GM12891 (cell line): ENCODE data around the gene CDKN2D. TPM values are rescaled to one million over a fixed set of nuclear protein-coding genes. Genes with fewer than 3 reads are reported as not detected.

ENCODE experiments used
- DNase-seq: peaks from one replicate; pipeline ENCODE4 v3.0.0; 2011; ENCODE audit warnings: low spot score; ENCODE audit not compliant: insufficient read length
- FAIRE-seq: peaks from 2 replicates; lab custom pipeline; 2011; peaks lifted over from hg19 to GRCh38; lab: Jason Lieb, UNC
- PAX5 ChIP-seq: IDR thresholded peaks from 2 replicates; pipeline ENCODE4 v1.6.1; 2011; ENCODE audit warnings: low read length, moderate library complexity, mild to moderate bottlenecking; ENCODE audit not compliant: insufficient read depth, severe bottlenecking
- POLR2A ChIP-seq: IDR thresholded peaks from 2 replicates; pipeline ENCODE4 v1.6.1; 2011; ENCODE audit warnings: low read depth, low read length, control low read depth
- POLR2AphosphoS5 ChIP-seq: IDR thresholded peaks from 2 replicates; pipeline ENCODE4 v1.6.1; 2011; ENCODE audit warnings: low read depth, low read length, control low read depth
- POU2F2 ChIP-seq: IDR thresholded peaks from 2 replicates; pipeline ENCODE4 v1.6.1; 2011; ENCODE audit warnings: low read depth, mild to moderate bottlenecking, control low read depth, low read length, moderate library complexity
- SPI1 ChIP-seq: IDR thresholded peaks from 2 replicates; pipeline ENCODE4 v1.6.1; 2011; ENCODE audit warnings: low read depth, low read length, control low read depth
- TAF1 ChIP-seq: IDR thresholded peaks from 2 replicates; pipeline ENCODE4 v1.6.1; 2011; ENCODE audit warnings: low read depth, low read length, control low read depth
- polyA plus RNA-seq: library from polyadenylated mRNA; unstranded; fragments of >200 nt; gene quantifications from one replicate; pipeline ENCODE4 v1.2.1, GENCODE V29; 2012; ENCODE audit warnings: low read depth, missing spikeins, inconsistent platforms; ENCODE audit not compliant: missing spikeins

Gene CDKN2D
- polyA plus RNA-seq: 7.3 TPM

DNA sequence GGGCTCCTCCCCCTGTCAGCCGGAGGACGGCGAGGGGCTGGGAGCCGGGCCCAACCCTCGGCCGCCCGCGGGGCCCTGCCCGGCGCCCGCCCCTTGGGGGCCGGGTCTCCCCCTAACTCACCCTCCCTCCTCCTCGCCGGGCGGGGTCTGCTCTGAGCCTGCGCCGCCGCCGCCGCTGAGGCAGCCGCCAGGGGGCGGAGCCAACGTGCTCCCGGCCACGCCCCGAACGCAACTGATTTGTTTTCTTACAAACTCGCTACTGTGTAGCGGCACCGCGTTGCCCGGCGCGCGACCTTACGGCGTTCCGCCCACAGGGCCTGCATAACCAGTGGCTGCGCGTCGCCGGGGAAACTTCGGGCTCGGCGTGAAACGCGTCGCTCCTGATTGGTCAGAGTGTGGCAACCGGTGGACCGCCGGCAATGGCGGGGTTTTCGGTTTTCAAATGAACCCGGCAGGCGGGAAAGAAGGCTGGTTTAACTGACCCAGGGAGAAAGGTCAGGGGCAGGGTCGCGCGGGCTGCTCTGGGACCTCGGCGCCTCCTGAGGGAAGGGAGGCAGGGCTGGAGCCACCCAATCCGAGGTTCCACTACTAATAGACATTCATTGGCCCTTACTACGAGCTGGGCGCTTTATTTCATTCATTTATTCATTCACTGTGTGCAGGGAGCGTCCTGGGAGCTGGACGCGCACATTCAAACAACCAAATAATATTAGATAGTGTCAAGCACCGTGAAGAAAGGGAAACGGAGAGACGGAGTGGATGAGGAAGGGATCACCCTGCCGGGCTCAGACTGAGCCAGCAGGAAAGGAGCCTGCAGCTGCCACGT is at the start of gene CDKN2D:
CDKN2D (minus strand) TSS at position 154 of the 826 bp plus-strand sequence. CDS start 326 bp downstream, outside the sequence.
- FAIRE-seq (peak; percentile 99), DNase-seq (peak; percentile 90)
- no peak for TF ChIP-seq POLR2AphosphoS5
- no peak for TF ChIP-seq TAF1
- no peak for TF ChIP-seq SPI1
- no peak for TF ChIP-seq PAX5
- 0 out of 2 replicates have a peak, but pooled peaks have one; percentile 67 for TF ChIP-seq POU2F2
- TF ChIP-seq POLR2A: no peak

DNA sequence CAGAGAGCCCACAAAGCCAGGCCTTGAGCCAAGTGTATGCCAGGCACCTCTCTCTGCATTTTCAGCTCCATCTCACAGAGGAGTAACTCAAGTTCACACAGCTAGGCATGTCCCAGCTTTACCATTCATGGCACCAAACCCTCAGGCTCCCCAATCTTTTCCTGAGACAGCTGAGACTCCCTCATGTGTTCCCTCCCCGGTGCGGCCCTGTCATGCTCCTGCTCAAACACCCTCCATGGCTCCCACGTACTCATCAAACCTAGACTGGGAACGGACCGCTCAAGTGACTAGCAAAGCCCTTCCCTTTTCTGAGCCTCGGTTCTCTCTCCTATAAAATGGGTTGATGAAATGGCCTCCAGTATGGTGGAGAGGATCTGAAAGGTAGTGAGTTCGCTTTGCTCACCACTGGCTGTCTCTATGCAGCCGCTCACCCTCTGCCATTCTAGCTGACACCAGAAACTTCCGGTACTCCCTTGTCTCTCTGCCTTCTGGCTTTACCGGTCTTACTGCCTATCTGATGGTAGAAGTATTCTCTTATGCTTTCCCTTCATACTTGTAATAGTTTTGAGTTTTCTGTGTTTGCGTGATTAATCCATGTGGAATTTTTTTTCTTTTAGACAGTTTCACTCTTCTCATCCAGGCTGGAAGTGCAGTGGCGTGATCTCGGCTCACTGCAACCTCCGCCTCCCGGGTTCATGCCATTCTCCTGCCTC is 48.8 kb upstream of the CDKN2D start:
- TF ChIP-seq POLR2AphosphoS5 (no peak), TAF1 (no peak), POLR2A (no peak), SPI1 (no peak), POU2F2 (no peak), PAX5 (no peak)
- no peak for FAIRE-seq
- DNase-seq: no peak

DNA sequence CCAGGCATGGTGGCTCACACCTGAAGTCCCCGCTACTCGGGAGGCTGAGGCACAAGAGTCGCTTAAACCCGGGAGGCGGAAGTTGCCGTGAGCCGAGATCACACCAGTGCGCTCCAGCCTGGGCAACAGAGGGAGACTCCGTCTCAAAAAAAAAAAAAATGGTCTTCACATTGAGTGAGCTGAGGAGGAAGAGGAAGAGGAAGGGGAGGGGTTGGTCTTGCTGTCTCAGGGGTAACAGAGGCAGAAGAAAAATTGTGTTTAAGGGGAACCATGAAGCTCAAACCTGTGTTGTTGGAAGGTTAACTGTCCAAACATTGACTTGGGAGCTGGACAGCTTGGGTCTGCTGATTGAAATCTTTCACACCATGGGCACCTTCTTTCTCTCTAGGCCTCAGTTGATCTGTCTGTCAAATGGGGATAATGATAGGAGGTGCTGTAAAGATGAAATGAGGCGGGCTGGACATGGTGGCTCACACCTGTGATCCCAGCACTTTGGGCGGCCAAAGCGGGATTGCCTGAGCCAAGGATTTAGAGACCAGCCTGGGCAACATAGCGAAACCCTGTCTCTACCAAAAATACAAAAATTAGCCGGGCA is 46.7 kb upstream of the CDKN2D start:
- FAIRE-seq (no peak), DNase-seq (no peak)
- TF ChIP-seq PAX5 (no peak), SPI1 (no peak)

GRCh38 chr19:10612499-10613119 is 43.8 kb upstream of the CDKN2D start:
- no peak for FAIRE-seq
- DNase-seq: no peak
- TF ChIP-seq TAF1 (no peak), POLR2A (no peak), POLR2AphosphoS5 (no peak), PAX5 (no peak), SPI1 (no peak), POU2F2 (no peak)

- no peak for TF ChIP-seq POU2F2
- TF ChIP-seq POLR2A: no peak
- no peak for TF ChIP-seq POLR2AphosphoS5
- no peak for TF ChIP-seq TAF1
- TF ChIP-seq PAX5: no peak
- TF ChIP-seq SPI1: no peak
- DNase-seq (no peak), FAIRE-seq (no peak)
Observed at GRCh38 chr19:10611907-10612306, 43.1 kb upstream of the CDKN2D start.

DNA sequence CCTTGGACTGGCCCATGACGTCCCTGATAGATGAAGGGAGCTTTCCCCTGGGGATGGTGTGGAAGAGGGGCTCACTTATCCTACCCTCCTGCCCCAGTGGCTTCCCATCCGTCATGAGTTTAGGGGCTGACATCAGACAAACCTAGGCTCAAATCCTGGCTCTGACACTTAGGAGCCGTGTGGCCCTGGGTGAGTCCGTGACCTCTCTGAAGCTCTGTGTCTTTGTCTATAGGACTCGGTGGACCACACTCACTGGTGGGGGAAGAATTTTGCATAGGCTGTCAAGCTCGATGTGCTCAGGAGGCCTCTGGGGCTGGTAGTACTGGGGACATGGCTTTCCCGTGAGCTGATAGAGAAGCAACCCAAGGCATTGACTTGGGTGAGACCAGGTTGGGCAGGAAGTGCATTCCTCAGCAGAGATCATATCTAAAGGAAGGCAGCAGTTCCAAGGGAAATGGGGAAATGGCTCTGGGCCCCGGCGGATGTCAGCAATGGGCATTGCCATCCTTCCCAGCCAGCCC is 35.7 kb upstream of the CDKN2D start:
- no peak for TF ChIP-seq POLR2A
- TF ChIP-seq SPI1: no peak
- TF ChIP-seq TAF1: no peak
- TF ChIP-seq POLR2AphosphoS5: no peak; the same call in 1 of the 2 replicates
- no peak for TF ChIP-seq PAX5
- TF ChIP-seq POU2F2: no peak
- FAIRE-seq: no peak

DNA sequence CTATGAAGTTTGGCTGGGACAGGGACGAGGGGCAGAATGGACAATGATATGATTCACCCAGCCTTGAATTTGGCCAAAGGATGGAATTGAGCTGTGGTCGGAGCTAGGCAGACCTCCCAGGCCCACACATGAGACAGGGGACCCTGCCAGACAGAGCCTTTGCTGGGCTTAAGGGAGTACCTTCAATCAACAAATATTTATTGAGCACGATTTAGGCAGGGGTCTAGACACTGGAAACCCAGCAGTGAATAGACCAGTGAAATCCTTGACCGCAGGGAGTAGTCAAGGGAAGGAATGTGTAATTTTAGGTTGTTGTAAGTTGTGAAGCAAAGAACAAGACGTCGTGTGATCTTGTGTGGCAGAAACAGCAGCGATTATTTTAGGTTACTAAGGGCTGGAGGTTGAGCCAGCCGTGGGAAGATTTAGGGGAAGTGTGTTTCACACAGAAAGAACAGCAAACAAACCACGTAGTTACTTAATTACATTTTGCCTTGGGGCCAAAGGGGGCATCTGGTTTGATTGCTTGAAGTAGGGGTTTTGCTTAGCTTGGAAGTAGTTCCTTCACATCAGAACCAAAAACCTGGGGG is 35.2 kb upstream of the CDKN2D start:
- FAIRE-seq (peak; percentile 78), DNase-seq (peak; percentile 30)
- TF ChIP-seq SPI1: peak; percentile 82
- TF ChIP-seq POLR2AphosphoS5: no peak
- no peak for TF ChIP-seq TAF1
- TF ChIP-seq POU2F2: no peak
- no peak for TF ChIP-seq POLR2A

More for the DNA sequence above, 35.7 kb upstream of the CDKN2D start:
- DNase-seq: peak; percentile 49

- peak; percentile 48 for FAIRE-seq
- DNase-seq: peak; percentile 35
Observed at GRCh38 chr19:10603084-10603872, 34.5 kb upstream of the CDKN2D start.

More at GRCh38 chr19:10603084-10603872, 34.5 kb upstream of the CDKN2D start:
- TF ChIP-seq TAF1 (peak; percentile 6; the same call in 1 of the 2 replicates), POLR2A (peak; percentile 28; the same call in 1 of the 2 replicates), SPI1 (no peak), POU2F2 (peak; percentile 59; the same call in 1 of the 2 replicates), PAX5 (no peak)
